Stimulated activated CD4-positive, alpha-beta T cell treated with anti-CD3 and anti-CD28 coated beads, Interleukin-1b, Interleukin-23, amount 100 ng/mL, for 48 hours (primary cell): ENCODE measurements around the gene ACADVL.

ENCODE experiments used
- DNase-seq: peaks from one replicate; pipeline ENCODE4 v3.0.0-alpha.2; 2020

ACADVL gene

GRCh38 chr17:7191571-7192270 is 28.0 kb upstream of the ACADVL start:
- no peak for DNase-seq

GRCh38 chr17:7192271-7192937 is 27.3 kb upstream of the ACADVL start:
- DNase-seq = no peak

GRCh38 chr17:7195971-7196370 is 23.8 kb upstream of the ACADVL start:
- DNase-seq = no peak

GRCh38 chr17:7196651-7197401 is 22.9 kb upstream of the ACADVL start:
- no peak for DNase-seq

- DNase-seq = no peak
Observed at GRCh38 chr17:7203391-7203790, 16.3 kb upstream of the ACADVL start.

GRCh38 chr17:7204336-7204735 is 15.4 kb upstream of the ACADVL start:
- no peak for DNase-seq

- peak; percentile 90 for DNase-seq
Observed at GRCh38 chr17:7204828-7205461, 14.8 kb upstream of the ACADVL start.

GRCh38 chr17:7205561-7205960 is 14.2 kb upstream of the ACADVL start:
- DNase-seq = no peak

- DNase-seq = no peak
Observed at GRCh38 chr17:7207120-7208001, 12.4 kb upstream of the ACADVL start.

GRCh38 chr17:7208027-7208571 is 11.6 kb upstream of the ACADVL start:
- no peak for DNase-seq

GRCh38 chr17:7208754-7209460 is 10.8 kb upstream of the ACADVL start:
- no peak for DNase-seq

- no peak for DNase-seq
Observed at GRCh38 chr17:7211491-7212273, 8.1 kb upstream of the ACADVL start.

- DNase-seq = peak; percentile 73
Observed at GRCh38 chr17:7213895-7214299, 5.8 kb upstream of the ACADVL start.

- DNase-seq = peak; percentile 100
Observed at GRCh38 chr17:7214300-7215135, 5.2 kb upstream of the ACADVL start.

GRCh38 chr17:7215136-7215638 is 4.6 kb upstream of the ACADVL start:
- no peak for DNase-seq

GRCh38 chr17:7215652-7216180 is 4.0 kb upstream of the ACADVL start:
- DNase-seq = no peak

GRCh38 chr17:7216242-7217112 is 3.3 kb upstream of the ACADVL start:
- no peak for DNase-seq
